Sigmoid colon (tissue), 7 donors: Measurements from ENCODE around the gene ABCB7. TPM values are rescaled to one million over a fixed set of nuclear protein-coding genes. Genes with fewer than 3 reads are reported as not detected.
"Not testable (repeated sequence)": the region's sequence is repeated elsewhere in the genome, so short reads cannot be mapped to it uniquely, and the experiment has no call there.

Experiments used
- DNase-seq: peaks from one replicate; pipeline ENCODE4 v3.0.0-alpha.2; 2019
- H3K27ac ChIP-seq, 4 donors: fragments of 200-600 bp; sonication (generic); one replicate each; pipeline ENCODE4 v1.5.1; 2016 to 2019; ENCODE audit warnings: mild to moderate bottlenecking in 1 of 4
- H3K27me3 ChIP-seq, 3 donors: fragments of 200-600 bp; sonication (generic); one replicate each; pipeline ENCODE4 v1.5.1; 2019; ENCODE audit warnings: mild to moderate bottlenecking in 1 of 3
- H3K36me3 ChIP-seq, 4 donors: fragments of 200-600 bp; sonication (generic); one replicate each; pipeline ENCODE4 v1.5.1; 2016 to 2019
- H3K4me1 ChIP-seq, 4 donors: fragments of 200-600 bp; sonication (generic); one replicate each; pipeline ENCODE4 v1.5.1; 2017 to 2019
- H3K4me3 ChIP-seq, 4 donors: fragments of 200-600 bp; sonication (generic); one replicate each; pipeline ENCODE4 v1.5.1; 2017 to 2019; ENCODE audit warnings: mild to moderate bottlenecking in 2 of 4, moderate library complexity in 1 of 4
- H3K9me3 ChIP-seq, 4 donors: fragments of 200-600 bp in 3 of 4; sonication (generic) in 3 of 4; one replicate each; pipeline versions ENCODE4 v1.5.1 to v1.6.1; 2013 to 2019
- CTCF ChIP-seq, 4 experiments: fragments of 450-650 bp in 3 of 4; fragments of 200-600 bp in 1 of 4; IDR thresholded peaks; one replicate each; pipeline ENCODE4 v1.5.1; 2016 to 2019; ENCODE audit warnings: antibody characterized with exemption in 4 of 4, mild to moderate bottlenecking in 3 of 4, moderate library complexity in 2 of 4
- EP300 ChIP-seq, 4 donors: sonication (generic); formaldehyde crosslinking; IDR thresholded peaks; one replicate each; pipeline ENCODE4 v1.6.1; 2017; ENCODE audit warnings: antibody characterized with exemption in 4 of 4
- POLR2A ChIP-seq, 2 donors: fragments of 450-650 bp; IDR thresholded peaks; one replicate each; pipeline ENCODE4 v1.6.1; 2016; ENCODE audit warnings: antibody characterized with exemption in 2 of 2, mild to moderate bottlenecking in 2 of 2, moderate library complexity in 2 of 2
- POLR2AphosphoS5 ChIP-seq, 4 donors: sonication (generic); formaldehyde crosslinking; IDR thresholded peaks; one replicate each; pipeline ENCODE4 v1.6.1; 2017; ENCODE audit warnings: antibody characterized with exemption in 4 of 4
- WGBS, 2 donors: extraction: QIAGEN DNeasy Blood & Tissue Kit; methylation state at CpG; one replicate each; pipeline ENCODE4 v1.1.7; 2013; 5-methylcytosine and 5-hydroxymethylcytosine counted together
- intact Hi-C: fragments of 100-400 bp; cut with DNase I; formaldehyde crosslinking; loops from one replicate; pipeline ENCODE4 v1.15.1; 2023
- polyA plus RNA-seq, 3 donors: library from polyadenylated mRNA; stranded (reverse); fragments of 200-250 nt; gene quantifications; one replicate each; pipeline ENCODE4 v1.2.3, GENCODE V29; 2013
- total RNA-seq, 4 donors: library from RNA; depleted of rRNA; stranded (reverse); fragments of >200 nt; gene quantifications; one replicate each; pipeline ENCODE4 v1.1.0, GENCODE V29; 2016
- donor health status: healthy with polysubstance abuse.
- donor health status: Bipolar disorder and iron deficiency.
- donor health status: healthy.

Gene ABCB7
- total RNA-seq = 10 to 100 TPM; 37.6 to 88.5 (median 63.6) TPM
- polyA plus RNA-seq = 10 to 100 TPM in 1 of 3 donors, 1 to 10 TPM in 2; 5.8 to 14.1 (median 8.4) TPM

GRCh38 chrX:75155827-75156525 is at the start of gene ABCB7:
Gene ABCB7 (minus strand): TSS chrX:75156283. CDS start chrX:75156272, 11 bp downstream.
- H3K4me1 ChIP-seq = peaks cover 0 to 15% (median 5%) of the 10 kb centered on the region in 4 donors
- TF ChIP-seq POLR2A (IDR thresholded peaks at IDR 0.05) = peak; percentile 17 to 26
- peak in 3 of 4 donors; percentile 36 to 56 (median 52) for TF ChIP-seq POLR2AphosphoS5 (IDR thresholded peaks at IDR 0.05)
- TF ChIP-seq EP300 (IDR thresholded peaks at IDR 0.05) = no peak
- no peak for TF ChIP-seq CTCF (IDR thresholded peaks at IDR 0.05)
- peak; percentile 69 for DNase-seq
- H3K9me3 ChIP-seq = no peaks in the 10 kb centered on the region
- intact Hi-C loops = loop anchor here (5.0 to 10.0 kb wide), 3 partner anchors 116 to 544 kb away; partner anchors contain the start of genes NEXMIF, RLIM and UPRT
- peak within 1 kb of the TSS; percentile 62 to 64 (median 63) for H3K4me3 ChIP-seq
- H3K36me3 ChIP-seq = no peaks in the 10 kb centered on the region
- WGBS, 2 donors = 0% methylated on average over 35 of the region's 35 CpGs
- H3K27me3 ChIP-seq = no peaks in the 10 kb centered on the region
- peak within 1 kb of the TSS; percentile 79 to 85 (median 82) for H3K27ac ChIP-seq

DNA sequence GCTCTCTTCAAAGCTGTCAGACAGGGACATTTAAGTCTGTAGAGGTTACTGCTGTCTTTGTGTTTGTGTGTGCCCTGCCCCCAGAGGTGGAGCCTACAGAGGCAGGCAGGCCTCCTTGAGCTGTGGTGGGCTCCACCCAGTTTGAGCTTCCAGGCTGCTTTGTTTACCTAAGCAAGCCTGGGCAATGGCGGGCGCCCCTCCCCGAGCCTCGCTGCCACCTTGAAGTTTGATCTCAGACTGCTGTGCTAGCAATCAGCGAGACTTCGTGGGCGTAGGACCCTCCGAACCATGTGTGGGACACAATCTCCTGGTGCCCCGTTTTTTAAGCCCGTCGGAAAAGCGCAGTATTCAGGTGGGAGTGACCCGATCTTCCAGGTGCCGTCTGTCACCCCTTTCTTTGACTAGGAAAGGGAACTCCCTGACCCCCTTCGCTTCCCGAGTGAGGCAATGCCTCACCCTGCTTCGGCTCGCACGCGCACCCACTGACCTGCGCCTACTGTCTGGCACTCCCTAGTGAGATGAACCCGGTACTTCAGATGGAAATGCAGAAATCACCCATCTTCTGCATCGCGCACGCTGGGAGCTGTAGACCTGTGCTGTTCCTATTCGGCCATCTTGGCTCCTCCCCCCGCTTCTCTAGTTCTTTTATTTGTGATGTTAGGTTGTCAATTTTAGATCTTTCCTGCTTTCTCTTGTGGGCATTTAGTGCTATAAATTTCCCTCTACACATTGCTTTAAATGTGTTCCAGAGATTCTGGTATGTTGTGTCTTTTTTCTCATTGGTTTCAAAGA is 32.5 kb upstream of the ABCB7 start:
- intact Hi-C loops, H3K27ac ChIP-seq, H3K27me3 ChIP-seq, H3K9me3 ChIP-seq, DNase-seq, H3K4me1 ChIP-seq, H3K36me3 ChIP-seq, H3K4me3 ChIP-seq: not testable (repeated sequence)
- 41 to 84% methylated on average over 27 of the region's 27 CpGs for WGBS, 2 donors

- Histone ChIP-seq H3K27me3 (no peaks in the 10 kb centered on the region), H3K36me3 (no peaks in the 10 kb centered on the region), H3K9me3 (no peaks in the 10 kb centered on the region), H3K4me1 (no peaks in the 10 kb centered on the region), H3K27ac (no peak overlapping the region), H3K4me3 (no peak overlapping the region)
- intact Hi-C loops = no loop called here
- DNase-seq = no peak
- TF ChIP-seq POLR2AphosphoS5 (IDR thresholded peaks at IDR 0.05) (no peak), EP300 (IDR thresholded peaks at IDR 0.05) (no peak), CTCF (IDR thresholded peaks at IDR 0.05) (no peak), POLR2A (IDR thresholded peaks at IDR 0.05) (no peak)
Observed at GRCh38 chrX:75181721-75182120, 25.6 kb upstream of the ABCB7 start.

- H3K36me3 ChIP-seq, H3K27me3 ChIP-seq, H3K4me3 ChIP-seq, H3K9me3 ChIP-seq, H3K4me1 ChIP-seq, DNase-seq, intact Hi-C loops, H3K27ac ChIP-seq: not testable (repeated sequence)
- 87 to 92% methylated on average over 12 to 14 of the region's 25 CpGs for WGBS, 2 donors
Observed at GRCh38 chrX:75179536-75180293, 23.6 kb upstream of the ABCB7 start.

DNA sequence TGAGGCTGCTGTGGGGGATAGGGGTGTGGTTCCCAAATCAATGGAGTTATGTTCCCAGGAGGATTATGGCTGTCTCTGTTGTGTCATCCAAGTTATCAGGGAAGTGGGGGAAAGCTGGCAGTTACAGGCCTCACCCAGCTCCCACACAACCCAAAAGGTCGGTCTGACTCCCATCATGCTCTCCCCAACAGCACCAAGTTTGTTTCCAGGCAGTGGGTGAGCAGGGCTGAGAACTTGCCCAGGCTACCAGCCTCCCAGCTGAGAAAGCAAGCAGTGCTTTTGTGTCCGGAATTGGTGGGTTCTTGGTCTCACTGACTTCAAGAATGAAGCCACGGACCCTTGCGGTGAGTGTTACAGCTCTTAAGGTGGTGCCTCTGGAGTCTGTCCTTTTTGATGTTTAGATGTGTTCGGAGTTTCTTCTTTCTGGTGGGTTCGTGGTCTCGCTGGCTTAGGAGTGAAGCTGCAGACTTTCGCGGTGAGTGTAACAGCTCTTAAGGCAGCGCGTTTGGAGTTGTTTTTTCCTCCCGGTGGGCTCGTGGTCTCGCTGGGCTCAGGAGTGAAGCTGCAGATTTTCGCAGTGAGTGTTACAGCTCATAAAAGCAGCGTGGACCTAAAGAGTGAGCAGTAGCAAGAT is 16.3 kb upstream of the ABCB7 start:
- intact Hi-C loops, H3K9me3 ChIP-seq, H3K4me3 ChIP-seq, H3K4me1 ChIP-seq, H3K27ac ChIP-seq, H3K27me3 ChIP-seq, H3K36me3 ChIP-seq, DNase-seq: not testable (repeated sequence)
- 89 to 92% methylated on average over 16 of the region's 16 CpGs for WGBS, 2 donors
